GM12874 (cell line): ENCODE measurements around the gene NELFA.

Experiments used
- TF ChIP-seq, protein P1 (sequence below): IDR thresholded peaks from 2 replicates; pipeline ENCODE4 v1.5.1; 2011; ENCODE audit warnings: low read depth, mild to moderate bottlenecking, control low read depth, low read length, moderate library complexity; ENCODE audit not compliant: insufficient read depth

The NELFA gene

DNA sequence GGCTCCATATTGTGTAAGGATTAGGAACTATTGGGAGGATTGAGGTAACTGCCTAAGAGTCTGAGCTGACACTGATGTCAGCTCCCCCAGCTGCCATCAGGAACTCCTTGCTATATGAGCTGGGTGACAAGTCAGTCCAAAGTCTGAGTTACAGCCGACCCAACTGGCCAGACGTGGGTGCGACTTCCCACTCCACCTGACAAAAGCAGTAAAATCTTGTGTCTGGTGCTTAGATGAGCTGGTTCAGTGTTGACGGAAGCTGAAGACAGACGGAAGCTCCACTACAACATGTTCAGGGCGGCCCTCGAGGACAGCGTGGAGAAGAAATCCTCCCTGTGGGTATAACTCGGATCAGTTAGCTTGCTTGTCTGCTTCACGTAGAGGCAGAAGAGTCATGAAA is 27.6 kb upstream of the NELFA start:
- TF ChIP-seq, protein P1, sequence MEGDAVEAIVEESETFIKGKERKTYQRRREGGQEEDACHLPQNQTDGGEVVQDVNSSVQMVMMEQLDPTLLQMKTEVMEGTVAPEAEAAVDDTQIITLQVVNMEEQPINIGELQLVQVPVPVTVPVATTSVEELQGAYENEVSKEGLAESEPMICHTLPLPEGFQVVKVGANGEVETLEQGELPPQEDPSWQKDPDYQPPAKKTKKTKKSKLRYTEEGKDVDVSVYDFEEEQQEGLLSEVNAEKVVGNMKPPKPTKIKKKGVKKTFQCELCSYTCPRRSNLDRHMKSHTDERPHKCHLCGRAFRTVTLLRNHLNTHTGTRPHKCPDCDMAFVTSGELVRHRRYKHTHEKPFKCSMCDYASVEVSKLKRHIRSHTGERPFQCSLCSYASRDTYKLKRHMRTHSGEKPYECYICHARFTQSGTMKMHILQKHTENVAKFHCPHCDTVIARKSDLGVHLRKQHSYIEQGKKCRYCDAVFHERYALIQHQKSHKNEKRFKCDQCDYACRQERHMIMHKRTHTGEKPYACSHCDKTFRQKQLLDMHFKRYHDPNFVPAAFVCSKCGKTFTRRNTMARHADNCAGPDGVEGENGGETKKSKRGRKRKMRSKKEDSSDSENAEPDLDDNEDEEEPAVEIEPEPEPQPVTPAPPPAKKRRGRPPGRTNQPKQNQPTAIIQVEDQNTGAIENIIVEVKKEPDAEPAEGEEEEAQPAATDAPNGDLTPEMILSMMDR = no peak

DNA sequence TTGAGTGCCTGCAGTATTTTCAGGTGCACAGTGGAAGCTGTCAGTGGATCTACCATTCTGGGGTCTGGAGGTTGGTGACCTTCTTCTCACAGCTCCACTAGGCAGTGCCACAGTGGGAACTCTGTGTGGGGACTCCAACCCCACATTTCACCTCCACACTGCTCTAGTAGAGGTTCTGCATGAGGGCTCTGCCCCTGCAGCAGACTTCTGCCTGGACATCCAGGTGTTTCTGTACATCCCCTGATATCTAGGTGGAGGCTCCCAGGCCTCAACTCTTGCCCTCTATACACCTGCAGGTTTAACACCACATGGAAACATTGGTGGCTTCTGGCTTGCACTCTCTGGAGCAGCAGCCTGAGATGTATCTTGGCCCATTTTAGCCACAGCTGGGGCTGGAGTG is 17.0 kb upstream of the NELFA start:
- TF ChIP-seq, protein P1 = no peak

DNA sequence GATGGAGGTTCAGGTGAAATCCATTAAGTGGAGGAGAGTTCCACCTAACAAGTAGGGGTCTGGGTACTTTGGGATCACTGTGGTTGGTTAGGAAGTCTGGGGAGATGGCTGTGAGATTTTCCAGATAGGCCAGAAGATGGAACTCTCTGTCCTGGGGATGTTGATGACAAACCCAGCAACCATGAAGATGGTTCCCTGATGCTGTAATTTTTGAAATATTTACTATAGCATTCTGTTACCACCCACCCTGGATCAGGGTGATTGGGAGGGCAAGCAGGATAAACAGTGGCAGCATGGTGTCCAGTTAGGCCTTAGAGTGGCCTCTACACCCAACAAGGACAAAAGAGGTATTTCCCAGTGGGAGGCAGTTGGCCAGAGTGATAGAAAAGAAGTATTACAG is 15.9 kb upstream of the NELFA start:
- TF ChIP-seq, protein P1 = no peak

DNA sequence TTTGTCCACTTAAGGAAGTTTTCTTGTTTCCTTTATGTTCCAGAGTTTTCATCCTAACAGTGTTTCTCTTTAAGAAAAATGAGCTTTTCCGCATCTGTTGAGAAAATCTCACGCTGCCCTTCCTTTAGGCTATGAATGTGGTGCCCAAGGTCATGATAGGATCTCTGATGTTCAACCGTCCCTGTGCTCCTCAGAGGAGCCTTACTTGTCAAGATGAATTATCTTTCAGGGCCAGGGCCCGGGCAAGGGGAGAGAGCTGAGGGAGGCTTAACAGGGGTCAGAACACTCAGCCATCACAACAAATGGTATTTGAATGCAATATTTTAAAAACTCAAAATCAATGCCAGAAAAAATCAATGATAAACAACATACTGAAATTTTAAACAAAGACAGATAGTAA is 6.2 kb upstream of the NELFA start:
- TF ChIP-seq, protein P1 = no peak

DNA sequence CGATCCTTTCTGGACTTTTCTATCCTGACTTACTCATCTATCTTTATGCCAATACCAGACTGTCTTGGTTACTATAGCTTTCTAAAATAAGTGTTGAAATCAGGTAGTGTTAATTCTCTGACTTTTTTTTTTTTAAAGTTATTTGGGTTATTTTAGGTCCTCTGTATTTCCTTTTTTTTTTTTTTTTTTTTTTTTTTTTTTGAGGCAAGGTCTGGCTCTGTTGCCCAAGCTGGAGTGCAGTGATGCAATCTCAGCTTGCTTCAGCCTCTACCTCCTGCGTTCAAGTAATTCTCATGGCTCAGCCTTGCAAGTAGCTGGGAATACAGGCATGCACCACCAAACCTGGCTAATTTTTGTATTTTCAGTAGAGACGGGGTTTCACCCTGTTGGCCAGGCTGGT is 2.8 kb upstream of the NELFA start:
- TF ChIP-seq, protein P1 = no peak

DNA sequence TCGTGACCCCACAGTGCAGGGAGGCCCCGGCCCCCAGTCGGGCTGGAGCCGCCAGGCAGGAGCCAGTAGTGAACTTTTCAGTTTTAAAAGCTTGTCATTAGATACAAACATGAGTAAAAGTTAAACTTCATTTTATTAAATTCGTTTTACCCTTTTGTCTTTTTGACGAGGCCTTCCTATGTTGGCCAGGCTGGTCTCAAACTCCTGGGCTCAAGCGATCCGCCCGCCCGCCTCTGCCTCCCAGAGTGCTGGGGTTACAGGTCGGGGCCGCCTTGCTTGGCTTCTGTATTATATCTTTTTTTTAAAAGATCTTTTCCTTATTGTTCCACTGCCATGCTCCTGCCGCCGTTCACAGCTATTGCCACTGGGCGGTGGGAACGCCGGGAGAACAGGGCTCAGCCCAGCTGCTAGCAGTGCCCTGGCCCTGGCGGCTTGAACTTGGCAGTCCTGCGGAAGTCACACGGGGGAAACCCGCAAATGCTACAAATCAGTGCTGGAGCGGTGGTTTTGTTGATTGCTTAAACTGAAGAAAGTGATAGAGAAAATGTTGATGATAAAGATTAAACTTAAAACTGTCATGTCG is 968 bp upstream of the NELFA start:
- TF ChIP-seq, protein P1 = no peak

DNA sequence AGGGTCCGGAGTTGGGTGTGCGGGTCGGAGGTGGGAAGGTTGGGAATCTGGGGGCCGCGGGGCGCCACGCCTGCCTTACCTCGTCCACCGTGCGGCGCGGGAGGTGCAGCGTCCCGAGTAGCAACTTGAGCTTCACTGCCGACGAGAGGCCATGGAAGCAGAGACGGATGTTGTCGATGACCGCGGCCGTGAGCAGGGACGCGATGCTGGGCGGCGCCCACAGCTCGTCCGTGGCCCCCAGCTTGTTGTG is 178 bp downstream of the NELFA start:
- TF ChIP-seq, protein P1 = no peak
